GM23248 (cell line): ENCODE data around the gene SLC25A34. TPM values are rescaled to one million over a fixed set of nuclear protein-coding genes. Genes with fewer than 3 reads are reported as not detected.
A peak's percentile ranks its signal among the peaks of the same experiment; 100 is the strongest.

Experiments
- DNase-seq: peaks from one replicate; pipeline ENCODE4 v3.0.0-alpha.2; 2015
- H2AFZ ChIP-seq: fragments of 200-600 bp; sonication (generic); 2 replicates; pipeline ENCODE4 v1.6.1; 2016; ENCODE audit warnings: antibody characterized with exemption
- H3F3A ChIP-seq: fragments of 200-600 bp; sonication (generic); 2 replicates; pipeline ENCODE4 v1.6.1; 2016; ENCODE audit warnings: mild to moderate bottlenecking, antibody characterized with exemption, mixed run types; ENCODE audit not compliant: insufficient read depth
- H3K27ac ChIP-seq: fragments of 200-600 bp; sonication (generic); 2 replicates; pipeline ENCODE4 v1.5.1; 2016; ENCODE audit warnings: mild to moderate bottlenecking
- H3K27me3 ChIP-seq: fragments of 200-600 bp; sonication (generic); replicated peaks from 2 replicates; pipeline ENCODE4 v1.6.1; 2016; ENCODE audit warnings: mild to moderate bottlenecking; ENCODE audit not compliant: insufficient read depth
- H3K36me3 ChIP-seq: fragments of 200-600 bp; sonication (generic); 2 replicates; pipeline ENCODE4 v1.6.1; 2016; ENCODE audit warnings: low read depth, mild to moderate bottlenecking
- H3K4me1 ChIP-seq: fragments of 200-600 bp; sonication (generic); 2 replicates; pipeline ENCODE4 v1.6.1; 2016; ENCODE audit warnings: mild to moderate bottlenecking; ENCODE audit not compliant: insufficient read depth
- H3K4me2 ChIP-seq: fragments of 200-600 bp; sonication (generic); one replicate; pipeline ENCODE4 v1.6.1; 2016; ENCODE audit warnings: mild to moderate bottlenecking; ENCODE audit not compliant: unreplicated experiment
- H3K4me3 ChIP-seq: fragments of 200-600 bp; sonication (generic); 2 replicates; pipeline ENCODE4 v1.5.1; 2016; ENCODE audit warnings: mild to moderate bottlenecking
- H3K79me2 ChIP-seq: fragments of 200-600 bp; sonication (generic); 2 replicates; pipeline ENCODE4 v1.6.1; 2016; ENCODE audit warnings: mild to moderate bottlenecking; ENCODE audit not compliant: insufficient read depth
- H3K9ac ChIP-seq: fragments of 200-600 bp; sonication (generic); 2 replicates; pipeline ENCODE4 v1.6.1; 2016; ENCODE audit warnings: mild to moderate bottlenecking
- H3K9me2 ChIP-seq: fragments of 200-600 bp; sonication (generic); 2 replicates; pipeline ENCODE4 v1.6.1; 2016; ENCODE audit warnings: mixed run types, mild to moderate bottlenecking, moderate library complexity; ENCODE audit not compliant: insufficient read depth
- H3K9me3 ChIP-seq: fragments of 200-600 bp; sonication (generic); one replicate; pipeline ENCODE4 v1.6.1; 2017; ENCODE audit warnings: low read depth
- H4K20me1 ChIP-seq: fragments of 200-600 bp; sonication (generic); 2 replicates; pipeline ENCODE4 v1.6.0; 2016; ENCODE audit not compliant: insufficient read depth
- EZH2 ChIP-seq: fragments of 200-600 bp; sonication (generic); IDR thresholded peaks from 2 replicates; pipeline ENCODE4 v1.6.1; 2018; ENCODE audit warnings: antibody characterized with exemption, mild to moderate bottlenecking; ENCODE audit not compliant: insufficient read depth, poor library complexity, severe bottlenecking
- EZH2phosphoT487 ChIP-seq: fragments of 200-600 bp; sonication (generic); IDR thresholded peaks from 2 replicates; pipeline ENCODE4 v1.6.1; 2018; ENCODE audit warnings: antibody characterized with exemption, moderate library complexity, mild to moderate bottlenecking, low read depth; ENCODE audit not compliant: insufficient read depth
- WGBS, 2 experiments: methylation state at CpG; one replicate each; pipeline ENCODE4 v1.1.6; 2015 to 2017; ENCODE audit warnings: low lambda C conversion rate in 2 of 2, low coverage in 1 of 2; ENCODE audit errors: missing lambda C conversion rate in 2 of 2; 5-methylcytosine and 5-hydroxymethylcytosine counted together
- in situ Hi-C: fragments of 300-500 bp; cut with MboI; formaldehyde crosslinking; loops from 2 replicates; pipeline ENCODE4 v1.15.0; 2020
- polyA plus RNA-seq: library from polyadenylated mRNA; unstranded; fragments of >200 nt; fragmentation: Nextera tagmentation; extraction: Ambion mirVana; gene quantifications from 2 replicates; pipeline ENCODE4 v1.2.1, GENCODE V29; 2016
- total RNA-seq: library from RNA; depleted of rRNA; stranded (reverse); fragments of >200 nt; shearing (Covaris generic); gene quantifications from 2 replicates; pipeline ENCODE4 v1.2.3, GENCODE V29; 2014; rRNA removed

SLC25A34 gene
- total RNA-seq (0.13 and 0.54 TPM in 2 replicates), polyA plus RNA-seq (0.20 and 0.29 TPM in 2 replicates)

DNA sequence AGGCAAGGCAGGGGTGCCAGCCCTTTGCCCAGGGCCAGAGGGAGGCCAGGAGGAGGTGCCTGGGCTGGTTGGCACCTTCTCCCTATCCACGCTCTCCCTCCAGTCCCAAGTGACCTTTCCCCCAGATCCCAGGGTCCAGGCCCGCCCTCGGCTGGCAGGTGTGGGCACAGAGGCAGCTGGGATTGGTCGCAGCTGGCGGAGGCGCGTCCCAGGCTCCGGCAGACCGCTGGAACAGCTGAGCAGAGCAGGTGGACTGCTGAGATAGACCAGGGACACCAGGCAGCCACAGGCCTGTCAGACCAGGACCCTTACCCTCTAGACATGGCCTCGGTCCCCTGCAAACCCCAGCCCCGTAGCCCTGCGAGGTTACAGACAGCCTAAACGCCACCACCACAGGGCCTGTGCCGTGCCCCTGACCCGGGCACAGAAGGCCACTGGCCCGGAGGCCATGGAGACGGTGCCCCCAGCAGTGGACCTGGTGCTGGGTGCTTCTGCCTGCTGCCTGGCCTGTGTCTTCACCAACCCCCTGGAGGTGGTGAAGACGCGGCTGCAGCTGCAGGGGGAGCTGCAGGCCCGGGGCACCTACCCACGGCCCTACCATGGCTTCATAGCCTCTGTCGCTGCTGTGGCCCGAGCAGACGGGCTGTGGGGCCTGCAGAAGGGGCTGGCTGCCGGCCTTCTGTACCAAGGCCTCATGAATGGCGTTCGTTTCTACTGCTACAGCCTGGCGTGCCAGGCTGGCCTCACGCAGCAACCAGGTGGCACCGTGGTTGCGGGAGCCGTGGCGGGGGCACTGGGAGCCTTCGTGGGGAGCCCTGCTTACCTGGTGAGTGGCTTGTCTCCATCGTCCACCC is at the start of gene SLC25A34:
SLC25A34 (plus strand) TSS at position 221 of the 854 bp plus-strand sequence; CDS start at position 449, 228 bp downstream.
- H3K4me3 ChIP-seq = no peak within 1 kb of the TSS
- no peaks in the 10 kb centered on the region for H3F3A ChIP-seq
- TF ChIP-seq EZH2phosphoT487 (no peak), EZH2 (no peak)
- no peaks in the 10 kb centered on the region for H4K20me1 ChIP-seq
- H3K27me3 ChIP-seq = no peaks in the 10 kb centered on the region
- no peaks in the 10 kb centered on the region for H3K4me1 ChIP-seq
- H3K27ac ChIP-seq = no peak within 1 kb of the TSS
- no peaks in the 10 kb centered on the region for H3K79me2 ChIP-seq
- H3K9me3 ChIP-seq = no peaks in the 10 kb centered on the region
- no peaks in the 10 kb centered on the region for H3K36me3 ChIP-seq
- H2AFZ ChIP-seq = no peak within 1 kb of the TSS
- no peak for DNase-seq
- H3K9ac ChIP-seq = no peak within 1 kb of the TSS
- in situ Hi-C loops = no loop called here
- no peak within 1 kb of the TSS for H3K4me2 ChIP-seq
- H3K9me2 ChIP-seq = no peaks in the 10 kb centered on the region
- WGBS, 2 experiments = 83 to 86% methylated on average over 34 to 35 of the region's 35 CpGs

DNA sequence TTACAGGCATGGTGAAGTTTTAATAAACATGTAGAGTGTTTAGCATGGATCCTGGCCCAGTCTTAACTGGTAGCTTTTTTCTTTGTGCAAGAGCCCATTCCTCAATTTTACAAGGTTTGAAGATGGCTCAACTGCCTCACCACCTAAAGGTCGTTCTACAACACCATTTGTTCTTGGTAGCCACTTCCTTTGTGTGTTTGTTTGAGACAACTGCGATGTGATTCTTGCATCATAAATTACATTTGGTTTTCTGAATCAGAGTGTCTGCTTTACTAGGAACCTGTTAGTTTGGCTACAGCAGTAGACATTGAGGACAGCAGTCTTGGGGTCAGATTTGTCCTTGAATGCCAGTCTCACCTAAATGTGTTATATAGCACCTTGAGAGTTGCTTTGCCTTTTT is 48.6 kb upstream of the SLC25A34 start:
- peaks cover 4% of the 10 kb centered on the region; the same call in 1 of the 2 replicates for H4K20me1 ChIP-seq
- H3K4me1 ChIP-seq = peaks cover 28% of the 10 kb centered on the region
- in situ Hi-C loops = no loop called here
- DNase-seq = no peak
- H3K79me2 ChIP-seq = peaks cover 87% of the 10 kb centered on the region
- TF ChIP-seq EZH2 (no peak), EZH2phosphoT487 (no peak)
- no peak overlapping the region for H2AFZ ChIP-seq
- 0 out of 2 replicates have a peak, but pooled peaks cover 3% of the 10 kb centered on the region for H3K36me3 ChIP-seq
- no peak overlapping the region for H3K4me2 ChIP-seq
- H3K4me3 ChIP-seq = no peak overlapping the region
- no peaks in the 10 kb centered on the region for H3K9me3 ChIP-seq
- no peak overlapping the region for H3K27ac ChIP-seq
- H3K27me3 ChIP-seq = no peaks in the 10 kb centered on the region
- H3F3A ChIP-seq = peaks cover 11% of the 10 kb centered on the region; the same call in 1 of the 2 replicates
- no peaks in the 10 kb centered on the region for H3K9me2 ChIP-seq
- no peak overlapping the region for H3K9ac ChIP-seq
- WGBS, 2 experiments = 52 to 55% methylated on average over 2 of the region's 2 CpGs

- peaks cover 100% of the 10 kb centered on the region for H3K79me2 ChIP-seq
- TF ChIP-seq EZH2 (no peak), EZH2phosphoT487 (no peak)
- H3K4me1 ChIP-seq = peaks cover 26% of the 10 kb centered on the region
- 97 to 99% methylated on average over 6 of the region's 6 CpGs for WGBS, 2 experiments
- no peak overlapping the region for H3K27ac ChIP-seq
- H3K36me3 ChIP-seq = 0 out of 2 replicates have a peak, but pooled peaks cover 3% of the 10 kb centered on the region
- in situ Hi-C loops = no loop called here
- no peak overlapping the region for H3K9ac ChIP-seq
- no peaks in the 10 kb centered on the region for H3K9me3 ChIP-seq
- H3K4me2 ChIP-seq = no peak overlapping the region
- 0 out of 2 replicates have a peak, but pooled peaks cover 8% of the 10 kb centered on the region for H3F3A ChIP-seq
- H4K20me1 ChIP-seq = peaks cover 4% of the 10 kb centered on the region; the same call in 1 of the 2 replicates
- DNase-seq = no peak
- H3K27me3 ChIP-seq = no peaks in the 10 kb centered on the region
- H3K9me2 ChIP-seq = no peaks in the 10 kb centered on the region
- no peak overlapping the region for H3K4me3 ChIP-seq
- no peak overlapping the region for H2AFZ ChIP-seq
These were observed 45.7 kb upstream of the SLC25A34 start for GRCh38 chr1:15690317-15690716.

- H3K9me3 ChIP-seq = no peaks in the 10 kb centered on the region
- in situ Hi-C loops = no loop called here
- H3K4me1 ChIP-seq = peaks cover 18% of the 10 kb centered on the region
- no peak overlapping the region for H3K4me3 ChIP-seq
- peak overlapping the region; percentile 20 for H3K4me2 ChIP-seq
- H2AFZ ChIP-seq = no peak overlapping the region
- peaks cover 100% of the 10 kb centered on the region for H3K79me2 ChIP-seq
- peak; percentile 50 for DNase-seq
- no peaks in the 10 kb centered on the region for H3K9me2 ChIP-seq
- peak overlapping the region; percentile 22; the same call in 1 of the 2 replicates for H3K27ac ChIP-seq
- TF ChIP-seq EZH2 = no peak
- TF ChIP-seq EZH2phosphoT487 = no peak
- H3F3A ChIP-seq = no peaks in the 10 kb centered on the region
- H3K9ac ChIP-seq = 0 out of 2 replicates have a peak overlapping the region, but pooled peaks have one; percentile 18
- H3K27me3 ChIP-seq = no peaks in the 10 kb centered on the region
- peaks cover 4% of the 10 kb centered on the region; the same call in 1 of the 2 replicates for H4K20me1 ChIP-seq
- H3K36me3 ChIP-seq = 0 out of 2 replicates have a peak, but pooled peaks cover 3% of the 10 kb centered on the region
- WGBS, 2 experiments = 36 to 41% methylated on average over 11 of the region's 11 CpGs
These were observed 44.5 kb upstream of the SLC25A34 start for GRCh38 chr1:15691434-15692032.
